SU-DHL-6 (cell line): ENCODE results near the gene FBXO2.
A peak's percentile ranks its signal among the peaks of the same experiment; 100 is the strongest.

Experiments used
- H2AFZ ChIP-seq: fragments of 200-600 bp; sonication (generic); 2 replicates; pipeline ENCODE4 v1.6.1; 2014; ENCODE audit warnings: low read depth, mild to moderate bottlenecking, moderate library complexity, mixed read lengths, antibody characterized with exemption, low read length; ENCODE audit not compliant: severe bottlenecking
- H3F3A ChIP-seq: fragments of 200-600 bp; shearing (Covaris generic); 2 replicates; pipeline ENCODE4 v1.6.0; 2016; ENCODE audit warnings: antibody characterized with exemption, mild to moderate bottlenecking; ENCODE audit not compliant: insufficient read depth
- H3K27ac ChIP-seq: fragments of 200-600 bp; sonication (generic); 2 replicates; pipeline ENCODE4 v1.5.1; 2016; ENCODE audit warnings: low read depth, mild to moderate bottlenecking, low read length, moderate library complexity, mixed read lengths
- H3K27me3 ChIP-seq: fragments of 200-600 bp; sonication (generic), shearing (Covaris generic); 2 replicates; pipeline ENCODE4 v1.6.0; 2014; ENCODE audit warnings: mild to moderate bottlenecking, low read length
- H3K36me3 ChIP-seq: fragments of 200-600 bp; sonication (generic); 2 replicates; pipeline ENCODE4 v1.6.1; 2014; ENCODE audit warnings: mild to moderate bottlenecking, low read length, mixed read lengths
- H3K4me2 ChIP-seq: fragments of 300-600, 200-600 bp; shearing (Covaris generic), sonication (generic); 2 replicates; pipeline ENCODE4 v1.6.0; 2014; ENCODE audit warnings: low read length, low read depth, mild to moderate bottlenecking; ENCODE audit not compliant: poor library complexity, severe bottlenecking
- H3K4me3 ChIP-seq: fragments of 200-600 bp; sonication (generic); 2 replicates; pipeline ENCODE4 v1.5.1; 2014; ENCODE audit warnings: antibody characterized with exemption, low read length, mild to moderate bottlenecking, mixed read lengths; ENCODE audit not compliant: insufficient read depth, poor library complexity, severe bottlenecking
- H3K79me2 ChIP-seq: fragments of 200-600 bp; sonication (generic); 2 replicates; pipeline ENCODE4 v1.6.1; 2014; ENCODE audit warnings: mild to moderate bottlenecking, low read length, moderate library complexity; ENCODE audit not compliant: insufficient read depth
- H3K9ac ChIP-seq: fragments of 200-600 bp; sonication (generic); 2 replicates; pipeline ENCODE4 v1.7.0; 2014; ENCODE audit warnings: mild to moderate bottlenecking, low read length
- H3K9me2 ChIP-seq: fragments of 200-600 bp; sonication (generic); replicated peaks from 2 replicates; pipeline ENCODE4 v1.6.1; 2014; ENCODE audit warnings: low read length; ENCODE audit not compliant: insufficient read depth
- H3K9me3 ChIP-seq: fragments of 200-600 bp; sonication (generic); 2 replicates; pipeline ENCODE4 v1.6.1; 2014; ENCODE audit warnings: low read length, mixed read lengths; ENCODE audit not compliant: insufficient read depth
- H4K20me1 ChIP-seq: fragments of 200-600 bp; sonication (generic); 2 replicates; pipeline ENCODE4 v1.6.1; 2014; ENCODE audit warnings: low read depth, mild to moderate bottlenecking, antibody characterized with exemption, low read length, moderate library complexity, mixed read lengths
- EZH2phosphoT487 ChIP-seq: fragments of 200-600 bp; sonication (generic), shearing (Covaris generic); conservative IDR thresholded peaks from 2 replicates; pipeline ENCODE4 v1.6.1; 2018; ENCODE audit warnings: mild to moderate bottlenecking, antibody characterized with exemption, low read length, moderate library complexity, mixed read lengths
- TF ChIP-seq, protein P1 (sequence below): fragments of 200-600 bp; sonication (generic); IDR thresholded peaks from one replicate; pipeline ENCODE4 v1.5.1; 2017; ENCODE audit warnings: antibody characterized with exemption, mild to moderate bottlenecking, low read length, moderate library complexity; ENCODE audit not compliant: insufficient read depth, poor library complexity, severe bottlenecking

Gene FBXO2

GRCh38 chr1:11668516-11668915 is 14.3 kb upstream of the FBXO2 start:
- Histone ChIP-seq H4K20me1 (no peaks in the 10 kb centered on the region), H3K4me3 (no peak overlapping the region), H3K27me3 (no peaks in the 10 kb centered on the region), H3K4me2 (no peak overlapping the region), H3K36me3 (no peaks in the 10 kb centered on the region), H2AFZ (no peak overlapping the region), H3K9me2 (no peaks in the 10 kb centered on the region), H3K79me2 (no peaks in the 10 kb centered on the region), H3K9me3 (no peaks in the 10 kb centered on the region), H3K27ac (no peak overlapping the region), H3K9ac (no peak overlapping the region), H3F3A (no peaks in the 10 kb centered on the region)
- TF ChIP-seq, protein P1, sequence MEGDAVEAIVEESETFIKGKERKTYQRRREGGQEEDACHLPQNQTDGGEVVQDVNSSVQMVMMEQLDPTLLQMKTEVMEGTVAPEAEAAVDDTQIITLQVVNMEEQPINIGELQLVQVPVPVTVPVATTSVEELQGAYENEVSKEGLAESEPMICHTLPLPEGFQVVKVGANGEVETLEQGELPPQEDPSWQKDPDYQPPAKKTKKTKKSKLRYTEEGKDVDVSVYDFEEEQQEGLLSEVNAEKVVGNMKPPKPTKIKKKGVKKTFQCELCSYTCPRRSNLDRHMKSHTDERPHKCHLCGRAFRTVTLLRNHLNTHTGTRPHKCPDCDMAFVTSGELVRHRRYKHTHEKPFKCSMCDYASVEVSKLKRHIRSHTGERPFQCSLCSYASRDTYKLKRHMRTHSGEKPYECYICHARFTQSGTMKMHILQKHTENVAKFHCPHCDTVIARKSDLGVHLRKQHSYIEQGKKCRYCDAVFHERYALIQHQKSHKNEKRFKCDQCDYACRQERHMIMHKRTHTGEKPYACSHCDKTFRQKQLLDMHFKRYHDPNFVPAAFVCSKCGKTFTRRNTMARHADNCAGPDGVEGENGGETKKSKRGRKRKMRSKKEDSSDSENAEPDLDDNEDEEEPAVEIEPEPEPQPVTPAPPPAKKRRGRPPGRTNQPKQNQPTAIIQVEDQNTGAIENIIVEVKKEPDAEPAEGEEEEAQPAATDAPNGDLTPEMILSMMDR = no peak
- no peak for TF ChIP-seq EZH2phosphoT487

DNA sequence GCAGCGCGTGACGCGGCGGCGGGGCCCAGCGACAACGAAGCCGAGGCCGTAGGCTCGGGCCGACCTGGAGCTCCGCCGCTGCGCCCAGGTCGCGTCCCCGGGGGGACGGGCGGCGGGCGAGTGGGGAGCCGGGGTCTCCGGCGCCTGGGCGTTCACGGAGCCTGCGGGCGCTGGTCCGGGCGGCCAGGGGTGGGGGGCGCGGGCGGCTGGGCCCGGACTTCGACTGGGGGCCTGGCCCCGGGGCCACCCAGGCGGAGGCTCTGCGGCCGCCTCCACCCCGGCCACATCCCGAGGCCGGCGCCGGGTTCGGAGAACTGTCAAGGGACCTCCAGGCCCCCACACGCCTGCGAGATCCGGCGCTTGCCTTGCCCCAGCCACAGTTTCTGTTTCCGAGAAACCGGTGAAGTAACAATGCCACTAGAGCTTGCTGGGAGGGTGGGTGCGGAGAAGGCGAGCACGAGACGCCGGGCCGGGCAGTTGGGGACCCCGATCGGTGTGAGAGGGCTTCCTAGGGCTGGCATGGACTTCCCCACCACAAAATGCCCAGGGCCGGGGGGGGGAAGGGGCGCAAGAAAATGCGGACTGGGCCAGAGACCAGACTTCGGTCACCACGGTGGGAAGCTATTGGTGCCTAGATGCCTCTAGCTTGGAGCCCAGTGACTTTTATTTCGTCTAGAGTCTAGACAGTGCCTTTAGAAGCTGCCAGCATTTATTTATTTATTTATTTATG is 10.3 kb upstream of the FBXO2 start:
- Histone ChIP-seq H3K4me2 (peak overlapping the region; percentile 42), H3K79me2 (no peaks in the 10 kb centered on the region), H2AFZ (no peak overlapping the region), H3K36me3 (no peaks in the 10 kb centered on the region), H3K9ac (no peak overlapping the region), H3K9me3 (no peaks in the 10 kb centered on the region), H3K4me3 (peak overlapping the region; percentile 25), H3F3A (no peaks in the 10 kb centered on the region), H3K9me2 (no peaks in the 10 kb centered on the region), H3K27me3 (no peaks in the 10 kb centered on the region), H3K27ac (no peak overlapping the region), H4K20me1 (no peaks in the 10 kb centered on the region)
- TF ChIP-seq EZH2phosphoT487 = no peak
- TF ChIP-seq, protein P1 = no peak

GRCh38 chr1:11661103-11661502 is 6.9 kb upstream of the FBXO2 start:
- Histone ChIP-seq H3K4me3 (no peak overlapping the region), H4K20me1 (no peaks in the 10 kb centered on the region), H3K79me2 (no peaks in the 10 kb centered on the region), H3K27me3 (no peaks in the 10 kb centered on the region), H2AFZ (no peak overlapping the region), H3K27ac (no peak overlapping the region), H3F3A (no peaks in the 10 kb centered on the region), H3K9me2 (no peaks in the 10 kb centered on the region), H3K9me3 (no peaks in the 10 kb centered on the region), H3K9ac (no peak overlapping the region), H3K36me3 (no peaks in the 10 kb centered on the region), H3K4me2 (no peak overlapping the region)
- TF ChIP-seq EZH2phosphoT487 = no peak
- TF ChIP-seq, protein P1 = no peak
